Measurements from ENCODE around the gene AGAP3.

AGAP3 gene

GRCh38 chr7:151119902-151120301, 33.6 kb downstream of the AGAP3 start:
- no peak for TF ChIP-seq GATA1 (IDR thresholded peaks at IDR 0.05; ENCODE audit: low read depth, low read length)
- no peak for TF ChIP-seq POLR2A (IDR thresholded peaks at IDR 0.05; ENCODE audit: low read length)

GRCh38 chr7:151120896-151121295, 34.6 kb downstream of the AGAP3 start:
- no peak for DNase-seq
- no peak for TF ChIP-seq POLR2A (IDR thresholded peaks at IDR 0.05; ENCODE audit: low read length)
- no peak for TF ChIP-seq GATA1 (IDR thresholded peaks at IDR 0.05; ENCODE audit: low read depth, low read length)

More at GRCh38 chr7:151119902-151120301, 33.6 kb downstream of the AGAP3 start:
- no peak for DNase-seq

GRCh38 chr7:151121380-151122170, 35.3 kb downstream of the AGAP3 start:
- DNase-seq, result no peak
- TF ChIP-seq GATA1 (IDR thresholded peaks at IDR 0.05; ENCODE audit: low read depth, low read length) (no peak), POLR2A (IDR thresholded peaks at IDR 0.05; ENCODE audit: low read length) (no peak)

GRCh38 chr7:151122276-151122675, 36.0 kb downstream of the AGAP3 start:
- DNase-seq, result no peak
- TF ChIP-seq GATA1 (IDR thresholded peaks at IDR 0.05; ENCODE audit: low read depth, low read length) (no peak), POLR2A (IDR thresholded peaks at IDR 0.05; ENCODE audit: low read length) (no peak)

GRCh38 chr7:151122796-151123157, 36.5 kb downstream of the AGAP3 start:
- TF ChIP-seq POLR2A (IDR thresholded peaks at IDR 0.05; ENCODE audit: low read length) (no peak), GATA1 (IDR thresholded peaks at IDR 0.05; ENCODE audit: low read depth, low read length) (no peak)

GRCh38 chr7:151123158-151123821, 37.0 kb downstream of the AGAP3 start:
- no peak for DNase-seq
- TF ChIP-seq POLR2A (IDR thresholded peaks at IDR 0.05; ENCODE audit: low read length) (no peak), GATA1 (IDR thresholded peaks at IDR 0.05; ENCODE audit: low read depth, low read length) (no peak)

More at GRCh38 chr7:151122796-151123157, 36.5 kb downstream of the AGAP3 start:
- DNase-seq, result no peak

GRCh38 chr7:151123822-151124464, 37.7 kb downstream of the AGAP3 start:
- peak; percentile 85 to 91 for DNase-seq
- no peak for TF ChIP-seq GATA1 (IDR thresholded peaks at IDR 0.05; ENCODE audit: low read depth, low read length)
- no peak for TF ChIP-seq POLR2A (IDR thresholded peaks at IDR 0.05; ENCODE audit: low read length)

- no peak for DNase-seq
- TF ChIP-seq GATA1 (IDR thresholded peaks at IDR 0.05; ENCODE audit: low read depth, low read length) (no peak), POLR2A (IDR thresholded peaks at IDR 0.05; ENCODE audit: low read length) (no peak)
These were observed 38.2 kb downstream of the AGAP3 start for GRCh38 chr7:151124481-151124880.

- TF ChIP-seq POLR2A (IDR thresholded peaks at IDR 0.05; ENCODE audit: low read length), result no peak
- TF ChIP-seq GATA1 (IDR thresholded peaks at IDR 0.05; ENCODE audit: low read depth, low read length), result no peak
- no peak for DNase-seq
These were observed 38.7 kb downstream of the AGAP3 start for GRCh38 chr7:151124899-151125399.

GRCh38 chr7:151125470-151125845, 39.2 kb downstream of the AGAP3 start:
- no peak for DNase-seq
- TF ChIP-seq POLR2A (IDR thresholded peaks at IDR 0.05; ENCODE audit: low read length) (no peak), GATA1 (IDR thresholded peaks at IDR 0.05; ENCODE audit: low read depth, low read length) (no peak)

GRCh38 chr7:151125846-151126481, 39.7 kb downstream of the AGAP3 start:
- DNase-seq, result no peak
- no peak for TF ChIP-seq POLR2A (IDR thresholded peaks at IDR 0.05; ENCODE audit: low read length)
- no peak for TF ChIP-seq GATA1 (IDR thresholded peaks at IDR 0.05; ENCODE audit: low read depth, low read length)

GRCh38 chr7:151126491-151127137, 40.3 kb downstream of the AGAP3 start:
- no peak for TF ChIP-seq POLR2A (IDR thresholded peaks at IDR 0.05; ENCODE audit: low read length)
- TF ChIP-seq GATA1 (IDR thresholded peaks at IDR 0.05; ENCODE audit: low read depth, low read length), result no peak

GRCh38 chr7:151128144-151128543, 41.9 kb downstream of the AGAP3 start:
- TF ChIP-seq POLR2A (IDR thresholded peaks at IDR 0.05; ENCODE audit: low read length) (no peak), GATA1 (IDR thresholded peaks at IDR 0.05; ENCODE audit: low read depth, low read length) (no peak)
- no peak for DNase-seq

More at GRCh38 chr7:151126491-151127137, 40.3 kb downstream of the AGAP3 start:
- DNase-seq, result no peak

Data from erythroblast (primary cell).